Measurements from ENCODE around the gene ARIH2.
"Not testable (repeated sequence)": the region's sequence is repeated elsewhere in the genome, so short reads cannot be mapped to it uniquely, and the experiment has no call there.

ARIH2 gene

GRCh38 chr3:49005998-49006397, 87.4 kb downstream of the ARIH2 start:
- no peak for DNase-seq

GRCh38 chr3:49006408-49007067, 87.9 kb downstream of the ARIH2 start:
- DNase-seq: peak; percentile 63

GRCh38 chr3:49007068-49007770, 88.6 kb downstream of the ARIH2 start, which contains the start of gene WDR6:
TSS of gene WDR6 (plus strand) at chr3:49007391. CDS start at chr3:49007432, 41 bp downstream.
- DNase-seq: peak; percentile 99

GRCh38 chr3:49007771-49008528, 89.3 kb downstream of the ARIH2 start:
- DNase-seq: peak; percentile 95

GRCh38 chr3:49008627-49009026, 90.0 kb downstream of the ARIH2 start:
- not testable (repeated sequence) for DNase-seq

- DNase-seq: no peak
These were observed 90.8 kb downstream of the ARIH2 start for GRCh38 chr3:49009396-49009795.

- DNase-seq: no peak
These were observed 93.9 kb downstream of the ARIH2 start for GRCh38 chr3:49012441-49013017.

- DNase-seq: no peak
These were observed 94.6 kb downstream of the ARIH2 start for GRCh38 chr3:49013113-49013737.

GRCh38 chr3:49013738-49014660, 95.4 kb downstream of the ARIH2 start:
- DNase-seq: peak; percentile 91

GRCh38 chr3:49015072-49015471, 96.4 kb downstream of the ARIH2 start:
- no peak for DNase-seq

- no peak for DNase-seq
These were observed 97.1 kb downstream of the ARIH2 start for GRCh38 chr3:49015765-49016164.

- no peak for DNase-seq
These were observed 98.0 kb downstream of the ARIH2 start for GRCh38 chr3:49016414-49017228.

GRCh38 chr3:49017229-49017970, 98.8 kb downstream of the ARIH2 start:
- no peak for DNase-seq

- DNase-seq: peak; percentile 81
These were observed 99.5 kb downstream of the ARIH2 start, which contains the start of gene DALRD3 for GRCh38 chr3:49017971-49018706. TSS of gene DALRD3 (minus strand) at chr3:49018580. CDS start at chr3:49018564, 16 bp downstream.

GRCh38 chr3:49018707-49019006, 100.0 kb downstream of the ARIH2 start:
- DNase-seq: no peak

GRCh38 chr3:49019941-49020329, 101.3 kb downstream of the ARIH2 start:
- DNase-seq: no peak

GRCh38 chr3:49020330-49021212, 101.9 kb downstream of the ARIH2 start:
- peak; percentile 67 for DNase-seq

GRCh38 chr3:49021213-49021812, 102.7 kb downstream of the ARIH2 start:
- DNase-seq: peak; percentile 99

Measured in islet precursor cell (in vitro differentiated cells).